ENCODE data around the gene TMEM150C. TPM values are rescaled to one million over a fixed set of nuclear protein-coding genes. Genes with fewer than 3 reads are reported as not detected.

Gene TMEM150C
- polyA plus RNA-seq, 4 donors = 5.8 to 25.2 (median 23.7) TPM

- DNase-seq (ENCODE audit: low read depth in 4 of 4, low spot score in 3 of 4) = no peak
Observed at GRCh38 chr4:82519776-82520175, 42.0 kb downstream of the TMEM150C start.

GRCh38 chr4:82519072-82519471 is 42.7 kb downstream of the TMEM150C start:
- DNase-seq (ENCODE audit: low read depth in 4 of 4, low spot score in 3 of 4) = no peak

GRCh38 chr4:82517043-82517442 is 44.7 kb downstream of the TMEM150C start:
- no peak for DNase-seq (ENCODE audit: low read depth in 4 of 4, low spot score in 3 of 4)

- DNase-seq (ENCODE audit: low read depth in 4 of 4, low spot score in 3 of 4) = no peak
Observed at GRCh38 chr4:82515705-82516104, 46.1 kb downstream of the TMEM150C start.

- no peak for DNase-seq (ENCODE audit: low read depth in 4 of 4, low spot score in 3 of 4)
Observed at GRCh38 chr4:82513382-82513781, 48.4 kb downstream of the TMEM150C start.

GRCh38 chr4:82510216-82510615 is 51.6 kb downstream of the TMEM150C start:
- DNase-seq (ENCODE audit: low read depth in 4 of 4, low spot score in 3 of 4) = no peak

GRCh38 chr4:82508806-82509428 is 52.9 kb downstream of the TMEM150C start:
- no peak for DNase-seq (ENCODE audit: low read depth in 4 of 4, low spot score in 3 of 4)

GRCh38 chr4:82508011-82508410 is 53.8 kb downstream of the TMEM150C start:
- DNase-seq (ENCODE audit: low read depth in 4 of 4, low spot score in 3 of 4) = no peak

- DNase-seq (ENCODE audit: low read depth in 4 of 4, low spot score in 3 of 4) = no peak
Observed at GRCh38 chr4:82501154-82501442, 60.7 kb downstream of the TMEM150C start.

GRCh38 chr4:82500435-82501153 is 61.2 kb downstream of the TMEM150C start:
- DNase-seq (ENCODE audit: low read depth in 4 of 4, low spot score in 3 of 4) = no peak

GRCh38 chr4:82499738-82500434 is 61.9 kb downstream of the TMEM150C start:
- no peak for DNase-seq (ENCODE audit: low read depth in 4 of 4, low spot score in 3 of 4)

GRCh38 chr4:82496349-82496748 is 65.4 kb downstream of the TMEM150C start:
- DNase-seq (ENCODE audit: low read depth in 4 of 4, low spot score in 3 of 4) = no peak

GRCh38 chr4:82495666-82496065 is 66.1 kb downstream of the TMEM150C start:
- no peak for DNase-seq (ENCODE audit: low read depth in 4 of 4, low spot score in 3 of 4)

GRCh38 chr4:82493721-82494425 is 67.9 kb downstream of the TMEM150C start:
- no peak for DNase-seq (ENCODE audit: low read depth in 4 of 4, low spot score in 3 of 4)

- DNase-seq (ENCODE audit: low read depth in 4 of 4, low spot score in 3 of 4) = no peak
Observed at GRCh38 chr4:82491251-82491960, 70.4 kb downstream of the TMEM150C start.

GRCh38 chr4:82489987-82490386 is 71.8 kb downstream of the TMEM150C start:
- no peak for DNase-seq (ENCODE audit: low read depth in 4 of 4, low spot score in 3 of 4)

- DNase-seq (ENCODE audit: low read depth in 4 of 4, low spot score in 3 of 4) = no peak
Observed at GRCh38 chr4:82489076-82489475, 72.7 kb downstream of the TMEM150C start.

GRCh38 chr4:82484996-82485783 is 76.6 kb downstream of the TMEM150C start:
- DNase-seq (ENCODE audit: low read depth in 4 of 4, low spot score in 3 of 4) = no peak

- DNase-seq (ENCODE audit: low read depth in 4 of 4, low spot score in 3 of 4) = no peak
Observed at GRCh38 chr4:82482387-82482786, 79.4 kb downstream of the TMEM150C start.

GRCh38 chr4:82481506-82481840 is 80.3 kb downstream of the TMEM150C start:
- no peak for DNase-seq (ENCODE audit: low read depth in 4 of 4, low spot score in 3 of 4)
